Body of pancreas (tissue), 4 donors: ENCODE results near the gene MAST4.

Experiments
- CTCF ChIP-seq, 7 experiments: fragments of 450-650 bp in 4 of 7; fragments of 200-600 bp in 3 of 7; sonication (generic) in 3 of 7; IDR thresholded peaks; one replicate each; pipeline ENCODE4 v1.5.1; 2016 to 2019; ENCODE audit warnings: antibody characterized with exemption in 7 of 7
- POLR2A ChIP-seq, 3 donors: fragments of 450-650 bp; IDR thresholded peaks; one replicate each; pipeline ENCODE4 v1.6.1; 2016; ENCODE audit warnings: antibody characterized with exemption in 3 of 3, mild to moderate bottlenecking in 2 of 3

GRCh38 chr5:66810848-66811261, 214.7 kb downstream of the MAST4 start:
- TF ChIP-seq CTCF (IDR thresholded peaks at IDR 0.05): no peak
- TF ChIP-seq POLR2A (IDR thresholded peaks at IDR 0.05): no peak
